ENCODE measurements around the gene DHX32.
"Not testable (repeated sequence)": the region's sequence is repeated elsewhere in the genome, so short reads cannot be mapped to it uniquely, and the experiment has no call there.

Gene DHX32

GRCh38 chr10:125895130-125896087, 14.3 kb upstream of the DHX32 start:
- Histone ChIP-seq H3K4me2 (peak overlapping the region; percentile 49), H3K27ac (peak overlapping the region; percentile 51), H2AFZ (ENCODE audit: low read depth) (peak overlapping the region; percentile 75), H3K9ac (peak overlapping the region; percentile 70; the same call in 1 of the 2 replicates)
- not testable (repeated sequence) for H3K36me3 ChIP-seq (ENCODE audit: insufficient read depth); H3K79me2 ChIP-seq (ENCODE audit: insufficient read depth, low read depth); H3K27me3 ChIP-seq (ENCODE audit: insufficient read depth, low read depth); H3K4me3 ChIP-seq (IDR thresholded peaks at IDR 0.05; ENCODE audit: insufficient read depth, low read depth, low read length); H4K20me1 ChIP-seq (ENCODE audit: insufficient read depth); H3K4me1 ChIP-seq (ENCODE audit: low read depth, poor library complexity, severe bottlenecking)

DNA sequence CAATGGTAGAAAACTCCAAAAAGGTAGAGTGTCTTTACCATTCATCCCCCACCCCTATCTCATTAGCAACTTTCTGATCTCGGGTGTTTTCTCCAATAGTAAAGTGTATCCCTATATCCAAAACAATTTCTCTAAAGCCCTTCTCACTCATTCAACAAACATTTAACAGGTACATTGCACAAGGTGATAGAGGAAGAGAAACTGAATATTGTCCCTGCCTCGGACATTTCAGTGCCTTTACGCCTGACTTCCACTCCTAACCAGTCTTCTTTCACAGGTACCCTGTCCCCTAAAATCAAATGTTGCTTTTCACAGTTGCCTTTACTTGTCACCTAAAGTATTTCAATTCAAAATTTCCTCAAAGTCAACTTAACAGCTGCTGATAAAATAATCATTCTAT, 13.1 kb upstream of the DHX32 start:
- H3K36me3 ChIP-seq (ENCODE audit: insufficient read depth); H3K4me3 ChIP-seq (IDR thresholded peaks at IDR 0.05; ENCODE audit: insufficient read depth, low read depth, low read length); H3K4me2 ChIP-seq; H3K79me2 ChIP-seq (ENCODE audit: insufficient read depth, low read depth); H3K27me3 ChIP-seq (ENCODE audit: insufficient read depth, low read depth); H3K27ac ChIP-seq; H2AFZ ChIP-seq (ENCODE audit: low read depth); H4K20me1 ChIP-seq (ENCODE audit: insufficient read depth); H3K4me1 ChIP-seq (ENCODE audit: low read depth, poor library complexity, severe bottlenecking); H3K9ac ChIP-seq: not testable (repeated sequence)

GRCh38 chr10:125892402-125892801, 11.3 kb upstream of the DHX32 start:
- H3K9ac ChIP-seq; H3K79me2 ChIP-seq (ENCODE audit: insufficient read depth, low read depth); H3K4me3 ChIP-seq (IDR thresholded peaks at IDR 0.05; ENCODE audit: insufficient read depth, low read depth, low read length); H2AFZ ChIP-seq (ENCODE audit: low read depth); H4K20me1 ChIP-seq (ENCODE audit: insufficient read depth); H3K4me1 ChIP-seq (ENCODE audit: low read depth, poor library complexity, severe bottlenecking); H3K27me3 ChIP-seq (ENCODE audit: insufficient read depth, low read depth); H3K4me2 ChIP-seq; H3K36me3 ChIP-seq (ENCODE audit: insufficient read depth); H3K27ac ChIP-seq: not testable (repeated sequence)

DNA sequence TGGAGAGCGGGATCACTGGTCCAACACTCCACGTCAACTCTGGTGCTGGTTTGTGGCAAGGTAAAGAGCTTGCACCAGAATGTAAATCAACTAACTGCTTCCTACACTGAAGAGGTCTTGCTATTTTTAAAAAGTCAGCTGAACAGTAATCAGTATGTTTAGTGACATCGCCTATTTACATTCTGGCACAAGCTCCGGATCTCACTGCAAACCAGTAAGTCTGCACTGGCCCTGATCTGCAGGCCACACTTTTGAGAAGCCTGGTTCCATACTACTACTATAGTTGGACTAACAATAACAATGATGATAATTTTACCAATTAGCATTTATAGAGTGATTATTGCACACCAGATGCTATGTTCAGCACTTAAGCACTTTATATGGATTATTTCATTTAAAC, 8.3 kb upstream of the DHX32 start:
- not testable (repeated sequence) for H3K27me3 ChIP-seq (ENCODE audit: insufficient read depth, low read depth); H4K20me1 ChIP-seq (ENCODE audit: insufficient read depth); H3K4me3 ChIP-seq (IDR thresholded peaks at IDR 0.05; ENCODE audit: insufficient read depth, low read depth, low read length); H3K27ac ChIP-seq; H3K4me1 ChIP-seq (ENCODE audit: low read depth, poor library complexity, severe bottlenecking); H2AFZ ChIP-seq (ENCODE audit: low read depth); H3K36me3 ChIP-seq (ENCODE audit: insufficient read depth); H3K9ac ChIP-seq; H3K79me2 ChIP-seq (ENCODE audit: insufficient read depth, low read depth); H3K4me2 ChIP-seq

GRCh38 chr10:125886914-125887512, 5.9 kb upstream of the DHX32 start:
- Histone ChIP-seq H2AFZ (ENCODE audit: low read depth) (no peak overlapping the region), H3K27me3 (ENCODE audit: insufficient read depth, low read depth) (no peaks in the 10 kb centered on the region), H3K4me3 (IDR thresholded peaks at IDR 0.05; ENCODE audit: insufficient read depth, low read depth, low read length) (no peak overlapping the region), H3K9ac (no peak overlapping the region), H3K36me3 (ENCODE audit: insufficient read depth) (no peaks in the 10 kb centered on the region), H3K4me2 (no peak overlapping the region), H3K27ac (no peak overlapping the region), H3K79me2 (ENCODE audit: insufficient read depth, low read depth) (no peaks in the 10 kb centered on the region), H4K20me1 (ENCODE audit: insufficient read depth) (no peaks in the 10 kb centered on the region), H3K4me1 (ENCODE audit: low read depth, poor library complexity, severe bottlenecking) (no peaks in the 10 kb centered on the region)
- TF ChIP-seq, protein P1, sequence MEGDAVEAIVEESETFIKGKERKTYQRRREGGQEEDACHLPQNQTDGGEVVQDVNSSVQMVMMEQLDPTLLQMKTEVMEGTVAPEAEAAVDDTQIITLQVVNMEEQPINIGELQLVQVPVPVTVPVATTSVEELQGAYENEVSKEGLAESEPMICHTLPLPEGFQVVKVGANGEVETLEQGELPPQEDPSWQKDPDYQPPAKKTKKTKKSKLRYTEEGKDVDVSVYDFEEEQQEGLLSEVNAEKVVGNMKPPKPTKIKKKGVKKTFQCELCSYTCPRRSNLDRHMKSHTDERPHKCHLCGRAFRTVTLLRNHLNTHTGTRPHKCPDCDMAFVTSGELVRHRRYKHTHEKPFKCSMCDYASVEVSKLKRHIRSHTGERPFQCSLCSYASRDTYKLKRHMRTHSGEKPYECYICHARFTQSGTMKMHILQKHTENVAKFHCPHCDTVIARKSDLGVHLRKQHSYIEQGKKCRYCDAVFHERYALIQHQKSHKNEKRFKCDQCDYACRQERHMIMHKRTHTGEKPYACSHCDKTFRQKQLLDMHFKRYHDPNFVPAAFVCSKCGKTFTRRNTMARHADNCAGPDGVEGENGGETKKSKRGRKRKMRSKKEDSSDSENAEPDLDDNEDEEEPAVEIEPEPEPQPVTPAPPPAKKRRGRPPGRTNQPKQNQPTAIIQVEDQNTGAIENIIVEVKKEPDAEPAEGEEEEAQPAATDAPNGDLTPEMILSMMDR (conservative IDR thresholded peaks at IDR 0.05; ENCODE audit: low read depth, low read length) = no peak

DNA sequence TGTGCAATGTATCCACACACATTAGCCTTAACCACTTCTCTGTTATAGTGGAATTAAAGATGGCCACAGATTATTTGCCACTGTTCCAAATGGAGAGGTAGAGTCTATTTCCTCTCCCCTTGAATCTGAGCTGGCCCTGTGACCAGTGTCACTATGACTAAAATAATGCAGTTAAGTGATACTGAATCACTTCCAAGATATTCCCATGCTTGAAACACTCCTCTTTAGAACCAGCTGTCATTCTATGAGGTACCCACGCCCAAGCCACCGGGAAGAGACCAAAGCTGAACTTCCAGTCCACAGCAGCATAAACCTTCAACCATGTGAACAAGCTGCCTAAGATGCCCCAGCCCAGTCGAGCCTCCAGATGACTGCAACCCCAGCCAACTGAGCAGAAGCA, 2.1 kb upstream of the DHX32 start:
- Histone ChIP-seq H3K4me1 (ENCODE audit: low read depth, poor library complexity, severe bottlenecking) (no peaks in the 10 kb centered on the region), H3K79me2 (ENCODE audit: insufficient read depth, low read depth) (no peaks in the 10 kb centered on the region)

More for the DNA sequence above, 2.1 kb upstream of the DHX32 start:
- Histone ChIP-seq H3K27me3 (ENCODE audit: insufficient read depth, low read depth) (no peaks in the 10 kb centered on the region), H4K20me1 (ENCODE audit: insufficient read depth) (no peaks in the 10 kb centered on the region), H3K36me3 (ENCODE audit: insufficient read depth) (no peaks in the 10 kb centered on the region), H3K9ac (no peak overlapping the region), H3K27ac (no peak overlapping the region), H3K4me2 (no peak overlapping the region), H2AFZ (ENCODE audit: low read depth) (no peak overlapping the region), H3K4me3 (IDR thresholded peaks at IDR 0.05; ENCODE audit: insufficient read depth, low read depth, low read length) (no peak overlapping the region)
- TF ChIP-seq, protein P1 (conservative IDR thresholded peaks at IDR 0.05; ENCODE audit: low read depth, low read length) = no peak
